ENCODE data around the gene ASIC2. TPM values are rescaled to one million over a fixed set of nuclear protein-coding genes. Genes with fewer than 3 reads are reported as not detected.

Gene ASIC2
- total RNA-seq, 2 donors from 2014 or later = not detected

- H3K36me3 Mint-ChIP-seq = no peaks in the 10 kb centered on the region
- no peaks in the 10 kb centered on the region for H3K9me3 Mint-ChIP-seq
- H3K27ac Mint-ChIP-seq = no peak overlapping the region
- no peak for DNase-seq (ENCODE audit: low spot score in 2 of 2)
- no peak for ATAC-seq
Measured at GRCh38 chr17:33201283-33201682, 91.8 kb downstream of the ASIC2 start.

GRCh38 chr17:33200587-33200986, 92.5 kb downstream of the ASIC2 start:
- Mint-ChIP-seq H3K36me3 (no peaks in the 10 kb centered on the region), H3K27ac (no peak overlapping the region), H3K9me3 (no peaks in the 10 kb centered on the region)
- DNase-seq (ENCODE audit: low spot score in 2 of 2) (no peak), ATAC-seq (no peak)

GRCh38 chr17:33199571-33200510, 93.3 kb downstream of the ASIC2 start:
- DNase-seq (ENCODE audit: low spot score in 2 of 2) = no peak

DNA sequence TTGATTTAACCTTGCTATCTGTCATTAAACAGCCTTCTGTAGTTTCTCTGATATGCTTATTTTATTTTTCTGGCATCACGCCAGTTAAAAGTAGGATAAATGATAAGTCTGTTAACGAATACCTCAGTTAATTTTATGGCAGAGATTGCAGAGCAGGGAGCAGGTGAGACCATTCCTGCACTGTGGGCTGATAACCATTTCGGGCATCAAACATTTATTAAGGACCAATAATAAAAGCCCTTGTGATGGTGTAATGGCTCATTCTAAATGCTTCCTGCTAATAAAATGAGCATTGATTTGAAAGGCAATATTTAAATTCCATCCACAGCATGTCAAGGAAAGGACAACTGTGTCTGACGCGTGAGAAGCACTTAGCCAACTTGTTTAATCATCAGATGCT, 94.1 kb downstream of the ASIC2 start:
- H3K27ac Mint-ChIP-seq = no peak overlapping the region
- ATAC-seq (no peak), DNase-seq (ENCODE audit: low spot score in 2 of 2) (no peak)
- no peaks in the 10 kb centered on the region for H3K36me3 Mint-ChIP-seq
- no peaks in the 10 kb centered on the region for H3K9me3 Mint-ChIP-seq

More at GRCh38 chr17:33199571-33200510, 93.3 kb downstream of the ASIC2 start:
- Mint-ChIP-seq H3K36me3 (no peaks in the 10 kb centered on the region), H3K9me3 (no peaks in the 10 kb centered on the region), H3K27ac (no peak overlapping the region)
- no peak for ATAC-seq

DNA sequence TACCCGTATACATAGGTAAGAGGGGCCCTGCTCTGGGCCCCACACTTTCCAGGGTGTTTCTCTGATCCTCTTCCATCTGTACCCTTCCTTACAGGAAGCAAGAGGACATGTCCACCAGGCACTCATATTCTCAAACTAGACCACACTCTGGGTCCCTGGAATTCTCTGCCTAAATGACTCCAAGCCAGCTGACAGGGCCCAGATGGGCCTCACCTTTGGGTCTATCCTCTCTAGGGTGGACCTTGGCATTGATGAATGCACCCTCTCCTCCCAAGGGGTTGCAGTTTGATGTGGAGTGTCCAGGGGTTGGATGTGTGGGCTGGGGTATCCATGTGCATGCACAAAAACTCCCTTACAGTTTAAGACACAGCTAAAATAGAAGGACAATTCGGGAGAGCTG, 95.8 kb downstream of the ASIC2 start:
- H3K27ac Mint-ChIP-seq = no peak overlapping the region
- ATAC-seq (no peak), DNase-seq (ENCODE audit: low spot score in 2 of 2) (no peak)
- H3K36me3 Mint-ChIP-seq = no peaks in the 10 kb centered on the region
- no peaks in the 10 kb centered on the region for H3K9me3 Mint-ChIP-seq

GRCh38 chr17:33196883-33197282, 96.2 kb downstream of the ASIC2 start:
- no peak for ATAC-seq
- Mint-ChIP-seq H3K27ac (no peak overlapping the region), H3K9me3 (no peaks in the 10 kb centered on the region), H3K36me3 (no peaks in the 10 kb centered on the region)
- no peak for DNase-seq (ENCODE audit: low spot score in 2 of 2)

GRCh38 chr17:33192951-33193911, 99.9 kb downstream of the ASIC2 start:
- no peak overlapping the region for H3K27ac Mint-ChIP-seq
- H3K9me3 Mint-ChIP-seq = no peaks in the 10 kb centered on the region
- no peaks in the 10 kb centered on the region for H3K36me3 Mint-ChIP-seq
- ATAC-seq (no peak), DNase-seq (ENCODE audit: low spot score in 2 of 2) (no peak)

GRCh38 chr17:33183487-33184026, 109.5 kb downstream of the ASIC2 start:
- Mint-ChIP-seq H3K36me3 (no peaks in the 10 kb centered on the region), H3K9me3 (no peaks in the 10 kb centered on the region), H3K27ac (no peak overlapping the region)
- ATAC-seq (no peak), DNase-seq (ENCODE audit: low spot score in 2 of 2) (no peak)

GRCh38 chr17:33179151-33179550, 113.9 kb downstream of the ASIC2 start:
- H3K27ac Mint-ChIP-seq = no peak overlapping the region
- ATAC-seq = no peak

GRCh38 chr17:33178681-33179080, 114.4 kb downstream of the ASIC2 start:
- no peak overlapping the region for H3K27ac Mint-ChIP-seq
- no peaks in the 10 kb centered on the region for H3K9me3 Mint-ChIP-seq
- DNase-seq (ENCODE audit: low spot score in 2 of 2) (no peak), ATAC-seq (no peak)
- H3K36me3 Mint-ChIP-seq = no peaks in the 10 kb centered on the region

More at GRCh38 chr17:33179151-33179550, 113.9 kb downstream of the ASIC2 start:
- no peaks in the 10 kb centered on the region for H3K36me3 Mint-ChIP-seq
- DNase-seq (ENCODE audit: low spot score in 2 of 2) = no peak
- H3K9me3 Mint-ChIP-seq = no peaks in the 10 kb centered on the region

DNA sequence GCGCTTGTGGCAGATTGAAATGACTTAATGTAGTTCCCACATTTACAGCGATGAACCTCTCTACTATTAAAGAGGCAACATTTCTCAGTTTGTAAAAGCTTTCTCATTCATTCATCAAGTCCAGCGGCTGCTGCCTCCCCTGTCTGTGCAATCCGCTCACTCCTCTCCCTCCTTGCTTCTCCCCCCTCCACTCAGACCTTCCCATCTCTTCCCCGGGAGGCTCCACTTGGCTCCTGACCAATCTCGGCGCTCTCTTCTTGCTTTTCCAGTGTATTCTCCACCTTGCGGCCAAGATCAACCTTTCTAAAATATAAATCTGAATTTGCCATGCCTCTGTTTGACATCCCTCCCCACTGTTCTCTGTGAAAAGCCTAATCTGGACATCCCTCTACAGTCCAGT, 117.5 kb downstream of the ASIC2 start:
- Mint-ChIP-seq H3K36me3 (no peaks in the 10 kb centered on the region), H3K9me3 (no peaks in the 10 kb centered on the region), H3K27ac (peak overlapping the region in 1 of 2 donors; percentile 81)
- ATAC-seq = no peak
- no peak for DNase-seq (ENCODE audit: low spot score in 2 of 2)

DNA sequence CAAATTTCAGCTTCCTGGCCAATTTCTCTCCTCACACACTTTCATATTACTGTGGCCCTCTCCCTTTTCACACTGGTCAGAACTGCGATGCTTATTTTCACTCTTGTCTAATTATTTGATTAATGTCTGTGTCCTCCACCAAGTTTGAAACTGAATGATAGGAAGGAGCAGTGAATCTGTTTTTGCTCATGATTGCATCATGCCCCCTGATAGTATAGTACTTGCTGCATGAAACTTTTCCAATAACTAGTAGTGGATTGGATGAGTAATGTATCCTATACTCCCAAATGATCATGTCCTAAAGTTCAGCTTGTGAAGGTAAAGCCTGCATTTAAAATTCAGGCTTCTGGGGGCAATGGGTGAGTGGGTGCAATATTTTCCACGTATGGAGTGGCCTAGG, 121.2 kb downstream of the ASIC2 start:
- no peaks in the 10 kb centered on the region for H3K36me3 Mint-ChIP-seq
- DNase-seq (ENCODE audit: low spot score in 2 of 2) = no peak
- ATAC-seq = no peak
- H3K9me3 Mint-ChIP-seq = no peaks in the 10 kb centered on the region
- no peak overlapping the region for H3K27ac Mint-ChIP-seq

GRCh38 chr17:33169580-33170285, 123.4 kb downstream of the ASIC2 start:
- ATAC-seq (no peak), DNase-seq (ENCODE audit: low spot score in 2 of 2) (no peak)
- no peaks in the 10 kb centered on the region for H3K9me3 Mint-ChIP-seq
- no peaks in the 10 kb centered on the region for H3K36me3 Mint-ChIP-seq
- H3K27ac Mint-ChIP-seq = no peak overlapping the region

GRCh38 chr17:33167736-33168135, 125.4 kb downstream of the ASIC2 start:
- Mint-ChIP-seq H3K36me3 (no peaks in the 10 kb centered on the region), H3K9me3 (no peaks in the 10 kb centered on the region), H3K27ac (no peak overlapping the region)
- DNase-seq (ENCODE audit: low spot score in 2 of 2) (no peak), ATAC-seq (no peak)

GRCh38 chr17:33166472-33166871, 126.6 kb downstream of the ASIC2 start:
- Mint-ChIP-seq H3K36me3 (no peaks in the 10 kb centered on the region), H3K27ac (no peak overlapping the region), H3K9me3 (no peaks in the 10 kb centered on the region)
- DNase-seq (ENCODE audit: low spot score in 2 of 2) (no peak), ATAC-seq (no peak)

GRCh38 chr17:33164169-33164881, 128.8 kb downstream of the ASIC2 start:
- no peak for ATAC-seq
- DNase-seq (ENCODE audit: low spot score in 2 of 2) = no peak
- Mint-ChIP-seq H3K9me3 (no peaks in the 10 kb centered on the region), H3K36me3 (no peaks in the 10 kb centered on the region), H3K27ac (no peak overlapping the region)

All from activated naive CD4-positive, alpha-beta T cell treated with anti-CD3 and anti-CD28 coated beads, Interleukin-2, amount 50 U/mL, for 72 hours (primary cell).